Adrenal gland (tissue), 5 donors: ENCODE measurements around the gene STX3.

Source experiments
- CTCF ChIP-seq, 6 experiments: fragments of 450-650 bp in 4 of 6; fragments of 200-600 bp in 2 of 6; sonication (generic) in 1 of 6; IDR thresholded peaks; 1 replicate in 5 of 6; 2 replicates in 1 of 6; pipeline versions ENCODE4 v1.5.1 to v1.8.0; 2016 to 2021; ENCODE audit warnings: antibody characterized with exemption in 6 of 6, mild to moderate bottlenecking in 2 of 6, moderate library complexity in 1 of 6
- POLR2A ChIP-seq, 2 donors: fragments of 450-650 bp; IDR thresholded peaks; one replicate each; pipeline ENCODE4 v1.6.1; 2017; ENCODE audit warnings: antibody characterized with exemption in 2 of 2, mild to moderate bottlenecking in 2 of 2, moderate library complexity in 1 of 2
- donor health status: DM: no; HTN: no; CAD: no.

GRCh38 chr11:59787255-59787588, 32.0 kb downstream of the STX3 start:
- TF ChIP-seq CTCF (IDR thresholded peaks at IDR 0.05) (no peak), POLR2A (IDR thresholded peaks at IDR 0.05) (no peak)
